Spleen (tissue), 11 donors: ENCODE results near the gene ADARB1. TPM values are rescaled to one million over a fixed set of nuclear protein-coding genes. Genes with fewer than 3 reads are reported as not detected.
"Not testable (repeated sequence)": the region's sequence is repeated elsewhere in the genome, so short reads cannot be mapped to it uniquely, and the experiment has no call there.

Source experiments
- DNase-seq: peaks from one replicate; pipeline ENCODE4 v3.0.0-alpha.2; 2020
- H3K27ac ChIP-seq, 8 donors: fragments of 200-600 bp; sonication (generic) in 7 of 8; 1 replicate in 4 of 8; 2 replicates in 4 of 8; pipeline versions ENCODE4 v1.5.0 to v1.8.0; 2016 to 2021; ENCODE audit warnings: inconsistent platforms in 4 of 8, mild to moderate bottlenecking in 4 of 8, moderate library complexity in 1 of 8
- H3K27me3 ChIP-seq, 7 donors: fragments of 200-600 bp; sonication (generic) in 6 of 7; replicated peaks in 1 of 7; 1 replicate in 4 of 7; 2 replicates in 3 of 7; pipeline versions ENCODE4 v1.5.0 to v1.8.0; 2016 to 2021; ENCODE audit warnings: inconsistent platforms in 3 of 7, mild to moderate bottlenecking in 1 of 7
- H3K36me3 ChIP-seq, 6 donors: fragments of 200-600 bp; sonication (generic) in 5 of 6; 1 replicate in 4 of 6; 2 replicates in 2 of 6; pipeline versions ENCODE4 v1.5.0 to v1.8.0; 2016 to 2021; ENCODE audit warnings: inconsistent platforms in 2 of 6
- H3K4me1 ChIP-seq, 6 donors: fragments of 200-600 bp; sonication (generic) in 5 of 6; 1 replicate in 3 of 6; 2 replicates in 3 of 6; pipeline versions ENCODE4 v1.5.0 to v1.8.0; 2016 to 2021; ENCODE audit warnings: inconsistent platforms in 3 of 6
- H3K4me3 ChIP-seq, 8 donors: fragments of 200-600 bp; sonication (generic) in 7 of 8; 1 replicate in 4 of 8; 2 replicates in 4 of 8; pipeline versions ENCODE4 v1.5.0 to v1.8.0; 2016 to 2021; ENCODE audit warnings: inconsistent platforms in 4 of 8, mild to moderate bottlenecking in 4 of 8, moderate library complexity in 2 of 8
- H3K9me3 ChIP-seq, 8 donors: fragments of 200-600 bp; sonication (generic) in 7 of 8; 1 replicate in 4 of 8; 2 replicates in 4 of 8; pipeline versions ENCODE4 v1.5.0 to v1.8.0; 2016 to 2021; ENCODE audit warnings: inconsistent platforms in 4 of 8
- POLR2A ChIP-seq, 3 donors: fragments of 450-650 bp; IDR thresholded peaks; one replicate each; pipeline ENCODE4 v1.5.1; 2017; ENCODE audit warnings: antibody characterized with exemption in 3 of 3, mild to moderate bottlenecking in 1 of 3
- POLR2AphosphoS5 ChIP-seq, 3 donors: sonication (generic); formaldehyde crosslinking; IDR thresholded peaks; one replicate each; pipeline ENCODE4 v1.5.1; 2017; ENCODE audit warnings: antibody characterized with exemption in 3 of 3
- WGBS, 5 donors: extraction: QIAGEN DNeasy Blood & Tissue Kit in 3 of 5; methylation state at CpG; one replicate each; pipeline versions ENCODE4 v1.1.5 to v1.1.7; 2013 to 2018; 5-methylcytosine and 5-hydroxymethylcytosine counted together
- intact Hi-C: fragments of 100-400 bp; cut with DNase I; formaldehyde crosslinking; loops from one replicate; pipeline ENCODE4 v1.15.0; 2023; ENCODE audit warnings: low total_unique reads
- polyA plus RNA-seq, 3 donors: library from polyadenylated mRNA; stranded (reverse); fragments of 200-250 nt; gene quantifications; one replicate each; pipeline ENCODE4 v1.2.1, GENCODE V29; 2013
- total RNA-seq, 7 donors: library from RNA; depleted of rRNA in 3 of 7; stranded (reverse); fragments of >200 nt in 3 of 7; fragmentation: NEBNext Ultra II Directional in 4 of 7; extraction: Animal tissue kit (Norgen Biotek cat#: 25700) in 4 of 7; gene quantifications; one replicate each; pipeline versions ENCODE4 v1.1.0 to v1.2.1, GENCODE V29; 2016 to 2021
- TF ChIP-seq, protein P1 (sequence below), 11 experiments: fragments of 200-600 bp in 7 of 11; fragments of 450-650 bp in 4 of 11; sonication (generic) in 4 of 11; IDR thresholded peaks in 8 of 11; conservative IDR thresholded peaks in 3 of 11; 1 replicate in 7 of 11; 2 replicates in 4 of 11; pipeline versions ENCODE4 v1.4.0 to v1.8.0; 2016 to 2021; ENCODE audit warnings: antibody characterized with exemption in 11 of 11, inconsistent platforms in 4 of 11, mild to moderate bottlenecking in 1 of 11
- donor health status: healthy with polysubstance abuse.
- donor health status: DM: no; HTN: no; CAD: no; lungs with moderate emphysema.
- donor health status: DM: no; HTN: no; CAD: no.
- donor health status: Bipolar disorder and iron deficiency.
- donor health status: healthy.
- donor health status: DM: no; HTN: no; CAD: no.
- donor health status: DM: yes; HTN: yes; CAD: no.

Gene ADARB1
- total and polyA plus RNA-seq, 10 donors = 9.1 to 50.8 (median 29.0) TPM

DNA sequence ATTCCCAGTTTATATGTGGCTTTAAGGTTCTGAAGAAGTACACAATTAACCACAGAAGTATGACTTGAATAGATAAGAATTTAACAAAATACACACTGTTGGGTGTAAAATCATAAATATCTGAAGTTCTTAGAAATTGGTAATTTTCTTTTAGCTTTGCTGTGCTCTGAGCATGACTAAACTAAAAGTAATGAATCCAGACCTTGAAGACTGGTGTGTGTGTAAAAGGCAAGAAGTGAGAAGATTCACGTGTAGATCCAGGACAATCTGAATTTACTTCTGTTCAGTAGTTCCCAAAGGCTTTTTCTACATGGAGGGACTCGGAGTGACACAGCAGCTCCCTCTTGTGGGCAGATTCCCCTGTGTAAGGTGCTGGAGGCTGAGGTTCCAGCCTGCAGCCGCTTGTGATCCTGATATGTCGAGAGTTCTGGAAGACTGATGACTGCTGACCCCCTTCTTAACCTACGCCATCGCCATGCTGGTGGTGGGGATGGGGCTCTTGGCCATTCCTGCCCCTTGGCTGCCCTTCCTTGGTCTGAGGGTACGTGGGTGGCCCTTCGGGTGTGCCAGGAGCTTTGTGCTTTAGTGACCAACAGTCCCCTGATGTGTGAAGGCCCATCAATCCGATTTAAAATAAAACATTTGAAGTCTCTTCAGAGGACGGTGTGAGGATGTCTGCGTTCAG is 62.7 kb downstream of the ADARB1 start:
- WGBS, 5 donors = 42 to 47% (median 46%) methylated on average over 9 to 11 of the region's 11 CpGs
- intact Hi-C loops = no loop called here
- peaks cover 0 to 14% (median 4%) of the 10 kb centered on the region in 6 donors for H3K36me3 ChIP-seq
- no peak overlapping the region for H3K27ac ChIP-seq
- H3K9me3 ChIP-seq = no peaks in the 10 kb centered on the region
- H3K27me3 ChIP-seq = no peaks in the 10 kb centered on the region
- TF ChIP-seq, protein P1, sequence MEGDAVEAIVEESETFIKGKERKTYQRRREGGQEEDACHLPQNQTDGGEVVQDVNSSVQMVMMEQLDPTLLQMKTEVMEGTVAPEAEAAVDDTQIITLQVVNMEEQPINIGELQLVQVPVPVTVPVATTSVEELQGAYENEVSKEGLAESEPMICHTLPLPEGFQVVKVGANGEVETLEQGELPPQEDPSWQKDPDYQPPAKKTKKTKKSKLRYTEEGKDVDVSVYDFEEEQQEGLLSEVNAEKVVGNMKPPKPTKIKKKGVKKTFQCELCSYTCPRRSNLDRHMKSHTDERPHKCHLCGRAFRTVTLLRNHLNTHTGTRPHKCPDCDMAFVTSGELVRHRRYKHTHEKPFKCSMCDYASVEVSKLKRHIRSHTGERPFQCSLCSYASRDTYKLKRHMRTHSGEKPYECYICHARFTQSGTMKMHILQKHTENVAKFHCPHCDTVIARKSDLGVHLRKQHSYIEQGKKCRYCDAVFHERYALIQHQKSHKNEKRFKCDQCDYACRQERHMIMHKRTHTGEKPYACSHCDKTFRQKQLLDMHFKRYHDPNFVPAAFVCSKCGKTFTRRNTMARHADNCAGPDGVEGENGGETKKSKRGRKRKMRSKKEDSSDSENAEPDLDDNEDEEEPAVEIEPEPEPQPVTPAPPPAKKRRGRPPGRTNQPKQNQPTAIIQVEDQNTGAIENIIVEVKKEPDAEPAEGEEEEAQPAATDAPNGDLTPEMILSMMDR (IDR thresholded peaks at IDR 0.05 in 8 of 11, conservative IDR thresholded peaks at IDR 0.05 in 3 of 11) = peak; percentile 41 to 90 (median 75)
- TF ChIP-seq POLR2AphosphoS5 (IDR thresholded peaks at IDR 0.05) = no peak
- H3K4me3 ChIP-seq = no peak overlapping the region
- H3K4me1 ChIP-seq = peaks cover 4 to 61% (median 29%) of the 10 kb centered on the region in 6 donors
- DNase-seq = peak; percentile 89

DNA sequence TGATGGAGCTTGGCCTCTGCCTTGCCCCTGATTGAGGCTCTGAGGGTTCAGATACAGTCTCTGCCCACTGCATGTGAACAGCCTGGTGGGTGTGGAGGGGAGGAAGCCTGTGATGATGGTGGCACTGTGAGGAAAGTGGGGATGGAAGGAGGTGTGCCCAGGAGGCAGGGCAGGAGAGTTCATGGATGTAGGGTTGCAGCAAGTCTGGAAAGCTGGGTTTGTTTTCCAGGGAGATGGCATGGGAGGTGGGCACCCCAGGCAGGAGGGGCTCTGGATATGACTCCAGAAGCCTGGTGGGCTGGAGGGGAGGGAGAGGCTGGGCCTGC is 63.2 kb downstream of the ADARB1 start:
- Histone ChIP-seq H3K4me1 (peaks cover 4 to 57% (median 24%) of the 10 kb centered on the region in 6 donors), H3K27ac (no peak overlapping the region), H3K36me3 (peaks cover 0 to 14% (median 5%) of the 10 kb centered on the region in 6 donors), H3K9me3 (no peaks in the 10 kb centered on the region), H3K27me3 (no peaks in the 10 kb centered on the region), H3K4me3 (no peak overlapping the region)
- TF ChIP-seq, protein P1 (IDR thresholded peaks at IDR 0.05 in 8 of 11, conservative IDR thresholded peaks at IDR 0.05 in 3 of 11) = no peak
- TF ChIP-seq POLR2AphosphoS5 (IDR thresholded peaks at IDR 0.05) (no peak), POLR2A (IDR thresholded peaks at IDR 0.05) (no peak)
- intact Hi-C loops = no loop called here
- DNase-seq = no peak

DNA sequence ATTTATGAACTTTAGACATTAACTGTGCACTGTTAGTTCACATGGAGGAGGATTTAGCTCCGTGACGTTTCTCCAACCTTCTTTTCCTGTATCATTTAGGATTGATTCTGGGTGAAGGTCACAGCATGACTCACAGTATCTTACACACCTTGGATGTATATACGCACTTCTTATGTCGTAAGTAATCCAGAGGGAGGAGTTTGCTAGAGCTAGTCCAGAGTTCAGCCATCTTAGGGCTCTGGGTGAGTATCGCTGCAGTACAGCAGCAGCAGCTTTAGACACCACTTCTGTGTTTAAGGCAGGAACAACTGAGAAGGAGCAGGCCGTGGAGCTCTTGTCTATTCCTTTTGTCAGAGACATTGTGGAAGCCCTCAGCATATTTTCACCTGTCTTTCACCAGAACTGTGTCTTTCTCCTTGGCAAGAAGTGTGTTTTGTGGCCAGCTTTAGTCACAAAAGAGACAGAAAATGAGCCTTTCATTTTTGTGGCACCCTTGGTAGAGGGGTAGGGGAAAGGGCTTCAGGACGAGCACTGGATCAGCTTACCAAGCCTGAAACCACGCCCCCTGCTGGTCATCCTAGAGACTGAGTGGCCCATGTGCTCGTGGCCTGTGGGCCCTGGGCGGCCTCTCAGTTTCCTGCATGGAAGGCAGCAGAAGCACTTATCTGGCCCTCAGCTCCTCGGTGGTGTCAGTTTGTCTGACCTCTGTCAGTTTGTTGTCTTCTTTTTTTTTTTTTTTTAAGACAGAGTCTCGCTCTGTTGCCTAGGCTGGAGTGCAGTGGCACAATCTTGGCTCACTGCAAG is 64.0 kb downstream of the ADARB1 start:
- 54 to 62% (median 55%) methylated on average over 12 of the region's 12 CpGs for WGBS, 5 donors
- H3K4me1 ChIP-seq = peaks cover 0 to 51% (median 16%) of the 10 kb centered on the region in 6 donors
- intact Hi-C loops = no loop called here

DNA sequence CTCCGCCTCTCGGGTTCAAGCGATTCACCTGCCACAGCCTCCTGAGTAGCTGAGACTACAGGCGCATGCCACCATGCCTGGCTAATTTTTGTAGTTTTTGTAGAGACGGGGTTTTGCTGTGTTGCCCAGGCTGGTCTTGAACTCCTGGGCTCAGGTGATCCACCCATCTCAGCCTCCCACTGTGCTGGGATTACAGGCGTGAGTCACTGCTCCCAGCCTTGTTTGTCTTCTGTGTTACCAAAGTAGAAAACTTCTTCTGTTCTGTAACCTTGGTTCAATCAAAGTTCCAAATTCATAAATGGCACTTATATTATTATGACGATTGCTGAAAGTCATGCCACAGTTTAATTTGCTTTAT is 64.6 kb downstream of the ADARB1 start:
- Histone ChIP-seq H3K36me3 (peaks cover 0 to 28% (median 5%) of the 10 kb centered on the region in 6 donors), H3K4me1 (peaks cover 0 to 49% (median 15%) of the 10 kb centered on the region in 6 donors)
- intact Hi-C loops, H3K9me3 ChIP-seq, H3K27ac ChIP-seq, DNase-seq, H3K27me3 ChIP-seq, H3K4me3 ChIP-seq: not testable (repeated sequence)
- WGBS, 5 donors = 92 to 97% (median 96%) methylated on average over 7 of the region's 7 CpGs

More for the DNA sequence above, 64.0 kb downstream of the ADARB1 start:
- Histone ChIP-seq H3K27ac (no peak overlapping the region), H3K36me3 (peaks cover 0 to 23% (median 5%) of the 10 kb centered on the region in 6 donors), H3K27me3 (no peaks in the 10 kb centered on the region), H3K9me3 (no peaks in the 10 kb centered on the region), H3K4me3 (no peak overlapping the region)
- TF ChIP-seq, protein P1 (IDR thresholded peaks at IDR 0.05 in 8 of 11, conservative IDR thresholded peaks at IDR 0.05 in 3 of 11) = peak; percentile 21 to 87 (median 68)
- TF ChIP-seq POLR2AphosphoS5 (IDR thresholded peaks at IDR 0.05) = no peak
- TF ChIP-seq POLR2A (IDR thresholded peaks at IDR 0.05) = no peak
- DNase-seq = peak; percentile 90
